GM12864 (cell line): ENCODE data around the gene FANK1.
"Not testable (repeated sequence)": the region's sequence is repeated elsewhere in the genome, so short reads cannot be mapped to it uniquely, and the experiment has no call there.

Source experiments
- DNase-seq: peaks from one replicate; pipeline ENCODE4 v3.0.0-alpha.2; 2011; ENCODE audit warnings: low read depth
- H3K4me3 ChIP-seq: 2 replicates; pipeline ENCODE4 v1.5.1; 2011; ENCODE audit warnings: mild to moderate bottlenecking, low read depth, low read length, control low read depth
- CTCF ChIP-seq: IDR thresholded peaks from 2 replicates; pipeline ENCODE4 v1.5.1; 2011; ENCODE audit warnings: low read depth, mild to moderate bottlenecking, moderate library complexity, low read length, control low read depth, inconsistent platforms; ENCODE audit errors: missing control alignments

FANK1 gene

DNA sequence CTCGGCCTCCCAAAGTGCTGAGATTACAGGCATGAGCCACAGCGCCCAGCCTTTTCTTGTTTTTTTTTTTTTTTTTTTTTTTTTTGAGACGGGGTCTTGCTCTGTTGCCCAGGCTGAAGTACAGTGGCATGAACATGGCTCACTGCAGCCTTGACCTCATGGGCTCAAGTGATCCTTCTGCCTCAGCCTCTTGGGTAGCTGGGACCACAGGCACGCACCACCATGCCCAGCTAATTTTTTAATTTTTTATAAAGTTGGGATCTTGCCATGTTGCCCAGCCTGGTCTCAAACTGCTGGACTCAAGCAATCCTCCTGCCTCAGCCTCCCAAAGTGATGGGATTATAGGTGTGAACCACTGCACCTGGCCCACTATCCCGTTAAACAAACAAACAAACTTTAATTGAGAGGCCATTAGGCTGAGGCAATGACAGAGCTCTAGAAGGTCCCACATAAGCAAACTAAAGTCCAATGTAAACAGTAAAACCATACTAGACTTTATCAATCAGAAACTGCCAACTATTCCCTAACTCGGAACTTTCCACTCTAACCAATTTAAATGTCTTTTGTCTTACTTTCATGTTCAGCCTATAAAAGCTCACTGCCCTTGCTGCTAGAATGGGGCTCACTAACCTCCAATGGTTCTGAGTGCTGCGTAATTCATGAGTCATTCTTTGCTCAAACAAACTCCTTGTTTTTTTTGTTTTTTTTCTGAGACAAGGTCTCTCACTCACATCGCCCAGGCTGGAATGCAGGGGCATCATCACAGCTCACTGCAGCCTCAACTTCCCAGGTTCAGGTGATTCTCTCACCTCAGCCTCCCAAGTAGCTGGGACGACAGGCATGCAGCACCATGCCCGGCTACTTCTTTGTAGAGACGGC is 17.2 kb upstream of the FANK1 start:
- DNase-seq: no peak
- no peak overlapping the region for H3K4me3 ChIP-seq
- no peak for TF ChIP-seq CTCF

DNA sequence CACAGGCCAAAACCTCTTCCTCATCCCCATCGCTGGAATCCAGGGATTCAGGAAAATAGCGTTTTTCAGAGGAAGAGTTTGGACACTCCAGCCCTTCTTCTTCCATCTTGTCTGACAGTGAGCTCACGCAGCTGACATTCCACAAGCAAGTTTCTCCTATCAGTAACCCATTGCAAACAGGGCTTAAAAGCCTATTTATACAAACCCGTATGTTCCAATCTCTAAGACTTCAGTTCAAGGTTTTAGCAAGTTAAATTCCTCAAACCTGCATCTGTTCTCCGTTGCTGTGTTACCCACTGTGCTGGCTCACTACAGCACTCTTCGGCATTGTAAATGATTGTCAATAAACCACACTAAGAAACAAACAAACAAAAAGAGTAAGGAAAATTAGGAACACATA is 15.6 kb upstream of the FANK1 start:
- no peak overlapping the region for H3K4me3 ChIP-seq
- DNase-seq: no peak
- TF ChIP-seq CTCF: no peak

DNA sequence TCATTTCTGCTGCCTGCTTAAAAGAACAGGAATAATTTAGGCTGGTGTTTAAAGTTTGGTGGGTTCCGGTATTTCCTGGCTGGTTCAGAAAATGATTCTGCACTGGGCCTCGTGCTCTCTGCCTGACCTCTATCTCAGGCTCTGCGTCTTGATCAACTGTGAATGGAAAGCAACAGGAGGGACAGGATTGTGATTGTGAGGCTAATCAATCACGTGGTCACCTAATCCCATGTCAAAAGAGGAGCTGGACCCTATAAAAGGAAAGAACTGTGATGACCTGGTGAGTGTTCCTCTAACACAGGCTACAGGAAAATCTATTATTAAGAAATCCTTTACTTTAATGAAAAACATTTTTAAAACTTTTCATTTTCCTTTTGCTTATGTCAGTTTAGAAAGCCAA is 15.2 kb upstream of the FANK1 start, which contains the start of gene DHX32:
Gene DHX32 (minus strand): TSS at position 101 of the 400 bp plus-strand sequence. CDS start 468 bp downstream, outside the sequence.
- no peak for TF ChIP-seq CTCF
- no peak for DNase-seq
- H3K4me3 ChIP-seq: no peak within 1 kb of the TSS

DNA sequence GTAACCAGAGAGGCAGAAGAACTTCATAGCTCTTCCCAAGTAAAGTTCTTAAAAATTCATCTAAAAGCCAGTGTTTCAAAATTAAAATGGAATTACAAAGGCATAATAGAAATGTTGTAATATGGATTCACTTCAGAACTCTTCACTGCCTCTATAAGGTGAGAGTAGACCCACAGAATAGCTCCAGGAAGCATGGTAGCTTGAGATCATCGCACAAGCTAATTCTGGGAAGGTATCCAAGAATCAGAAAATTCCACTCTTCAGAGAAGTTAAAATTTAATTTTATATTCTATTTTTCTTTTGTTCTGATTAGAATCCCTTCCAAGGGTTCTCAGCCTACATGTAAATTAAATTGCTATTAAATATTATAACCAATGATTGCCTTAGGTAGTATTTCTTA is 13.8 kb upstream of the FANK1 start:
- TF ChIP-seq CTCF: no peak
- DNase-seq: no peak
- no peak overlapping the region for H3K4me3 ChIP-seq

- no peak overlapping the region for H3K4me3 ChIP-seq
- DNase-seq: no peak
- no peak for TF ChIP-seq CTCF
Measured at GRCh38 chr10:125883211-125883610, 13.2 kb upstream of the FANK1 start.

GRCh38 chr10:125886914-125887512 is 9.4 kb upstream of the FANK1 start:
- H3K4me3 ChIP-seq: no peak overlapping the region
- no peak for TF ChIP-seq CTCF
- DNase-seq: no peak

- DNase-seq, H3K4me3 ChIP-seq: not testable (repeated sequence)
Measured at GRCh38 chr10:125889441-125889840, 6.9 kb upstream of the FANK1 start.

DNA sequence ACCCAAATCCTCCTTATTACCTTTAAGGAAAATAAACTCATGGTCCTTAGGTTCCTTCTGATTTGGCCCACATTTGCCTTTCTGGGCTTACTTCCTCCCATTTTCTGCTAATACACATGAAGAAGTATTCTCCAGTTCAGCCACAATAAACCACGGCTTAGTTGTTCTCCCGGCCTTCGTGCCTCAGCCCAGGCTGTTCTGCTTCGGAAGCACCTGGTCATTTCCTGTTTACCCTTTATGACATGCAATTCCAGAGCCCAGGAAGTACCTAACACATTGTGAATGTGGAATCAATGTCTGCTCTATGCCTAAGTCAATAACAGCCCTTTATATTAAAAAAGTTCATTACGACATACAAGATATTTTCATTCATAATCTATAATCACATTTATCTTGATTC is 4.0 kb upstream of the FANK1 start:
- not testable (repeated sequence) for H3K4me3 ChIP-seq, DNase-seq

- DNase-seq, H3K4me3 ChIP-seq: not testable (repeated sequence)
Measured at GRCh38 chr10:125894176-125894575, 2.2 kb upstream of the FANK1 start.

- not testable (repeated sequence) for DNase-seq
- H3K4me3 ChIP-seq: peak overlapping the region; percentile 69
Measured at GRCh38 chr10:125895130-125896087, 955 bp upstream of the FANK1 start.
